ENCODE results near the gene CTIF. TPM values are rescaled to one million over a fixed set of nuclear protein-coding genes. Genes with fewer than 3 reads are reported as not detected.
A peak's percentile ranks its signal among the peaks of the same experiment; 100 is the strongest.

The CTIF gene
- total and polyA plus RNA-seq, 12 donors, result 20.5 to 159 (median 57.0) TPM

DNA sequence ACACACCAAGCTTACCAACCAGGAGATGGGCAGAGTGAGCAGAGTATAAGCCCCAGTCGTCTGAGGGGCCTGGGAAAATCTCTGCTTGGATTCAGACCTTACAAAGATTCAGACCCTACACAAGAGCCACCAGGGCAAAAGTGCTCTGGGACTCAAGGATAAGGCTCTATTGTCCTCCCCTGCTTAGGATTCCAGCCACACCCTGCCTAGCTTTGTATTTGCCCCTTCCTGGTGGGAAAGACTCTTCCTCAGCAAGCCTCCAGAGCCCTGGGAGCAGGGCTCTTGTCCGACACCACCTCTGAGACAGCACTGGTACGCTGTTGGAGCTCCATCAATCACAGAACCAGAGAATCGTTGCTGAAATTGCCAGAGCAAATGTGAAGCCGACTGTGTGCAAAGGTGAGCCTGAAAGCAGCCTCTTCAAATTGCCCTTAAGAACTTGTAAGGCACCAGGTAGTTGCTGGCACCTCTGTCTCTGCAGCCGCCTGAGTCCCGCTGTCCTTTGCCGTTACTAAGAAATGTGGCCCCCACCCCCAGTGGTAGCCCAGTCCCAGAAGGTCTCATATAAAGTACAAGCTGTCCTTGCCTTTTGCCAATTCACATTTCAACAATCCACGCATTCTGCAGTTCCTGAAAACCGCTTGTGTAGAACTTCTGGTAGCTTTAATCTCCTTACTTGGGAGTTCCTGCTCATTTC lies 148.7 kb downstream of the CTIF start:
- 45 to 62% (median 52%) methylated on average over 9 to 10 of the region's 10 CpGs for WGBS, 4 donors
- H3K9me3 ChIP-seq (replicated peaks in 1 of 3), result no peaks in the 10 kb centered on the region
- peaks cover 23 to 25% of the 10 kb centered on the region in 2 donors for H3K4me1 ChIP-seq (replicated peaks in 1 of 2)
- H3K27ac ChIP-seq, result peak overlapping the region in 2 of 5 donors; percentile 53 to 64
- TF ChIP-seq POLR2A (IDR thresholded peaks at IDR 0.05), result peak in 1 of 2 donors; percentile 21
- no peak for TF ChIP-seq CTCF (IDR thresholded peaks at IDR 0.05)
- H3K36me3 ChIP-seq (replicated peaks in 1 of 2), result peaks cover 0 to 9% of the 10 kb centered on the region in 2 donors
- DNase-seq, result peak in 3 of 7 donors; percentile 64 to 78 (median 68)
- intact Hi-C loops (cut with DNase I), result loop anchor here in 1 of 2 donors (10.0 kb wide), 1 partner anchor 257 kb away; no protein-coding TSS in a partner anchor
- no peak overlapping the region for H3K4me3 ChIP-seq
- no peaks in the 10 kb centered on the region for H3K27me3 ChIP-seq

GRCh38 chr18:48688961-48689360 lies 150.1 kb downstream of the CTIF start:
- Histone ChIP-seq H3K36me3 (replicated peaks in 1 of 2) (peaks cover 0 to 7% of the 10 kb centered on the region in 2 donors), H3K4me1 (replicated peaks in 1 of 2) (peaks cover 23 to 29% of the 10 kb centered on the region in 2 donors), H3K27ac (no peak overlapping the region), H3K27me3 (no peaks in the 10 kb centered on the region), H3K4me3 (no peak overlapping the region), H3K9me3 (replicated peaks in 1 of 3) (no peaks in the 10 kb centered on the region)
- DNase-seq, result no peak
- WGBS, 4 donors, result 90 to 95% (median 94%) methylated on average over 8 to 9 of the region's 9 CpGs
- no peak for TF ChIP-seq POLR2A (IDR thresholded peaks at IDR 0.05)
- no peak for TF ChIP-seq CTCF (IDR thresholded peaks at IDR 0.05)
- intact Hi-C loops (cut with DNase I), result loop anchor here in 1 of 2 donors (10.0 kb wide), 1 partner anchor 256 kb away; no protein-coding TSS in a partner anchor

GRCh38 chr18:48689548-48689947 lies 150.7 kb downstream of the CTIF start:
- intact Hi-C loops (cut with DNase I), result loop anchor here in 1 of 2 donors (10.0 kb wide), 1 partner anchor 255 kb away; no protein-coding TSS in a partner anchor
- 67 to 75% (median 69%) methylated on average over 4 of the region's 4 CpGs for WGBS, 4 donors
- DNase-seq, result no peak
- Histone ChIP-seq H3K27ac (peak overlapping the region in 1 of 5 donors; percentile 20), H3K36me3 (replicated peaks in 1 of 2) (peaks cover 0 to 7% of the 10 kb centered on the region in 2 donors), H3K4me3 (no peak overlapping the region), H3K4me1 (replicated peaks in 1 of 2) (peaks cover 22 to 32% of the 10 kb centered on the region in 2 donors), H3K9me3 (replicated peaks in 1 of 3) (no peaks in the 10 kb centered on the region), H3K27me3 (no peaks in the 10 kb centered on the region)
- TF ChIP-seq POLR2A (IDR thresholded peaks at IDR 0.05), result no peak
- no peak for TF ChIP-seq CTCF (IDR thresholded peaks at IDR 0.05)

DNA sequence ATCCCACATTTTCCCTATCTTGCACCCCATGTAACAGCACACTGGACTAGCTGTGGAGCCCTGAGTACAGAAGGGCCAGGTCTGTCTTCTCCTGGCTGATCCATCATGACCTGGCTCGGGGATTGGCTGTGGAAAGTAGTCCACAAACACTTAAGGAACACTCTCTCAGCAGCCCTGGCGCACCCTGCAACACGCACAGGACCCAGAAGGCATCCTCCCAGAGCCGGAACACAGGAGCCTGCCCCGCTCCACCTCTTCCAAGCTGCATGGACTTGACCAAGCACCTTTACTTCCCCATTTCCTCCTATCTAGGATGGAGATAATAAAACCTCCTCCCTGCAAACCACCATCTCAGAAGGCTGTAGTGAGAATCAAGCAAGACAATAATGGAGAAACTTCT lies 151.7 kb downstream of the CTIF start:
- H3K27ac ChIP-seq, result no peak overlapping the region
- H3K27me3 ChIP-seq, result no peaks in the 10 kb centered on the region
- WGBS, 4 donors, result 93 to 99% (median 98%) methylated on average over 5 of the region's 5 CpGs
- peaks cover 14 to 27% of the 10 kb centered on the region in 2 donors for H3K4me1 ChIP-seq (replicated peaks in 1 of 2)
- no peak overlapping the region for H3K4me3 ChIP-seq
- no peak for DNase-seq
- H3K36me3 ChIP-seq (replicated peaks in 1 of 2), result peaks cover 0 to 7% of the 10 kb centered on the region in 2 donors
- TF ChIP-seq POLR2A (IDR thresholded peaks at IDR 0.05), result no peak
- no peak for TF ChIP-seq CTCF (IDR thresholded peaks at IDR 0.05)
- intact Hi-C loops (cut with DNase I), result no loop called here
- no peaks in the 10 kb centered on the region for H3K9me3 ChIP-seq (replicated peaks in 1 of 3)
